PFSK-1 (cell line): ENCODE measurements around the gene LNX1.

Experiments
- POLR2AphosphoS5 ChIP-seq: IDR thresholded peaks from 2 replicates; pipeline ENCODE4 v1.6.1; 2012; ENCODE audit warnings: low read depth, mild to moderate bottlenecking, control low read depth, low read length, moderate library complexity
- TAF1 ChIP-seq: IDR thresholded peaks from 2 replicates; pipeline ENCODE4 v1.6.1; 2012; ENCODE audit warnings: low read length, control low read depth, borderline replicate concordance; ENCODE audit not compliant: insufficient read depth

GRCh38 chr4:53419208-53419607 lies 172.1 kb downstream of the LNX1 start:
- TF ChIP-seq TAF1 (no peak), POLR2AphosphoS5 (no peak)
